Ascending aorta (tissue), 2 donors: Measurements from ENCODE around the gene NDUFV3. TPM values are rescaled to one million over a fixed set of nuclear protein-coding genes. Genes with fewer than 3 reads are reported as not detected.

Source experiments
- DNase-seq, 2 donors: peaks; one replicate each; pipeline ENCODE4 v3.0.0-alpha.2; 2019; ENCODE audit warnings: low spot score in 2 of 2
- H3K27ac ChIP-seq, 2 donors: fragments of 200-600 bp; sonication (generic); one replicate each; pipeline ENCODE4 v1.5.1; 2016 to 2017; ENCODE audit warnings: mild to moderate bottlenecking in 1 of 2
- H3K27me3 ChIP-seq: fragments of 200-600 bp; sonication (generic); one replicate; pipeline ENCODE4 v1.5.1; 2017
- H3K36me3 ChIP-seq, 2 donors: fragments of 200-600 bp; sonication (generic); one replicate each; pipeline ENCODE4 v1.5.1; 2016
- H3K4me1 ChIP-seq, 2 donors: fragments of 200-600 bp; sonication (generic); one replicate each; pipeline ENCODE4 v1.5.1; 2016 to 2017; ENCODE audit warnings: mild to moderate bottlenecking in 1 of 2
- H3K4me3 ChIP-seq, 2 donors: fragments of 200-600 bp; sonication (generic); one replicate each; pipeline ENCODE4 v1.5.1; 2016 to 2017; ENCODE audit warnings: mild to moderate bottlenecking in 1 of 2
- H3K9me3 ChIP-seq, 2 donors: fragments of 200-600 bp; sonication (generic); one replicate each; pipeline ENCODE4 v1.5.1; 2016
- intact Hi-C: fragments of 100-400 bp; cut with DNase I; formaldehyde crosslinking; loops from one replicate; pipeline ENCODE4 v1.15.1; 2023
- total RNA-seq: library from RNA; depleted of rRNA; stranded (reverse); fragments of >200 nt; gene quantifications from one replicate; pipeline ENCODE4 v1.1.0, GENCODE V29; 2016
- TF ChIP-seq, protein P1 (sequence below), 3 experiments: fragments of 200-600 bp in 2 of 3; fragments of 450-650 bp in 1 of 3; sonication (generic) in 2 of 3; IDR thresholded peaks; one replicate each; pipeline ENCODE4 v1.5.1; 2016 to 2019; ENCODE audit warnings: antibody characterized with exemption in 3 of 3, mild to moderate bottlenecking in 1 of 3, moderate library complexity in 1 of 3

The NDUFV3 gene
- total RNA-seq, 1 donor from 2014 or later = 60.7 TPM

DNA sequence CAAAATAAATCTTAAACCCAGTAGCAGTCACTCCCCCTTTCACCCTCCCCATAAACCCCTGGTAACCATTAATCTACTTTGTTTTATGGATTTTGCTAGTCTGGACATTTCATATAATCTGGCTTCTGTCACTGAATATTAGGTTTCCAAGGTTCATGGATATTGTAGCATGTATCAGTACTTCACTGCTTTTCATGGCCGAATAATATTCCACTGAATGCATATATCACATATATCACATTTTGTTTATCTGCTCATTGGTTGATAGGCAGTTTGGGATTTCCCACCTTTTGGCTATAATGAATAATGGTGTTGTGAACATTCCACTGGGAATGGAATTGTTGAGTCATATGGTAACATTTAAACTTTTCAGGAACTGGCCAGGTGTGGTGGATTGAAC, 9.2 kb upstream of the NDUFV3 start:
- DNase-seq = no peak
- Histone ChIP-seq H3K27me3 (no peaks in the 10 kb centered on the region), H3K4me1 (peaks cover 0 to 7% of the 10 kb centered on the region in 2 donors), H3K27ac (no peak overlapping the region), H3K4me3 (no peak overlapping the region), H3K36me3 (no peaks in the 10 kb centered on the region), H3K9me3 (no peaks in the 10 kb centered on the region)
- intact Hi-C loops = loop anchor here (10.0 kb wide), 1 partner anchor 389 kb away; the partner anchor contains the start of gene RSPH1
- TF ChIP-seq, protein P1, sequence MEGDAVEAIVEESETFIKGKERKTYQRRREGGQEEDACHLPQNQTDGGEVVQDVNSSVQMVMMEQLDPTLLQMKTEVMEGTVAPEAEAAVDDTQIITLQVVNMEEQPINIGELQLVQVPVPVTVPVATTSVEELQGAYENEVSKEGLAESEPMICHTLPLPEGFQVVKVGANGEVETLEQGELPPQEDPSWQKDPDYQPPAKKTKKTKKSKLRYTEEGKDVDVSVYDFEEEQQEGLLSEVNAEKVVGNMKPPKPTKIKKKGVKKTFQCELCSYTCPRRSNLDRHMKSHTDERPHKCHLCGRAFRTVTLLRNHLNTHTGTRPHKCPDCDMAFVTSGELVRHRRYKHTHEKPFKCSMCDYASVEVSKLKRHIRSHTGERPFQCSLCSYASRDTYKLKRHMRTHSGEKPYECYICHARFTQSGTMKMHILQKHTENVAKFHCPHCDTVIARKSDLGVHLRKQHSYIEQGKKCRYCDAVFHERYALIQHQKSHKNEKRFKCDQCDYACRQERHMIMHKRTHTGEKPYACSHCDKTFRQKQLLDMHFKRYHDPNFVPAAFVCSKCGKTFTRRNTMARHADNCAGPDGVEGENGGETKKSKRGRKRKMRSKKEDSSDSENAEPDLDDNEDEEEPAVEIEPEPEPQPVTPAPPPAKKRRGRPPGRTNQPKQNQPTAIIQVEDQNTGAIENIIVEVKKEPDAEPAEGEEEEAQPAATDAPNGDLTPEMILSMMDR (IDR thresholded peaks at IDR 0.05) = no peak

DNA sequence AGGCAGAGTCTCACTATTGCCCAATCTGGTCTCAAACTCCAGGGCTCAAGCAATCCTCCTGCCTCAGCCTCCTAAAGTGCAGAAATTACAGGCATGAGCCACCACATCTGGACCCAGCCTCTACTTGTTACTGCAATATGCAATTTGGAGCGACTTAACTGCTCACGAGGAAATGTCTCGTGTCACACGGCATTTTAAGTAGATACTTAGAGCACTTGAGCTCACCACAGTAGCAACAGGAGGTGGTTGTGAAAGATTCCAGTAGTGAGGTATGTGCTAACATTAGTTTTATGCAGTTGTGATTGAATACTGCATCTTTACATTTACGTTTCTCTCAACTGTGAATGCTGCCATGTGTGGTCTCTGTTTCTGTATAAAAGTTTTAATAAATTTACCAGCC, 5.8 kb upstream of the NDUFV3 start:
- no peak for DNase-seq
- intact Hi-C loops = loop anchor here (10.0 kb wide), 1 partner anchor 393 kb away; the partner anchor contains the start of gene RSPH1
- no peak overlapping the region for H3K4me3 ChIP-seq
- no peaks in the 10 kb centered on the region for H3K9me3 ChIP-seq
- no peaks in the 10 kb centered on the region for H3K27me3 ChIP-seq
- TF ChIP-seq, protein P1 (IDR thresholded peaks at IDR 0.05) = no peak
- no peaks in the 10 kb centered on the region for H3K4me1 ChIP-seq
- no peaks in the 10 kb centered on the region for H3K36me3 ChIP-seq
- no peak overlapping the region for H3K27ac ChIP-seq

DNA sequence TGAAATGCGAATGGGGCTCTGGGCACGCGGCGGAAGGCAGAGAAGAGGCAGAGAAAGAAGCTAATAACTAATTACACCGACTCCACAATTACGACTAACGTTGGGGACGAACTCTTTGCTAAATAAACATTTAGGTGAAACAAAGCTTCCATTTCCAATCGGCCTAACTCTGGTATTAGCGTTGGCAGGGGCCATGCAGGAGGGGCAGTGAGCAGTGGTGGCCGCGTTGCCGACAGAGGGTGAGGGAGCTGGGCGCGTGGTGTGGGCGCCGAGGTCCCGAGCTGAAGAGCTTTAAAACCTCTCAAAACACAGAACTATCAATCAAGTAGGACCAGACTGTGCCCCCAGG, 553 bp upstream of the NDUFV3 start:
- TF ChIP-seq, protein P1 (IDR thresholded peaks at IDR 0.05) = no peak
- Histone ChIP-seq H3K27me3 (no peaks in the 10 kb centered on the region), H3K36me3 (peaks cover 5 to 13% of the 10 kb centered on the region in 2 donors), H3K4me3 (peak overlapping the region; percentile 87 to 91), H3K9me3 (no peaks in the 10 kb centered on the region), H3K27ac (peak overlapping the region; percentile 88 to 97), H3K4me1 (peaks cover 0 to 3% of the 10 kb centered on the region in 2 donors)
- intact Hi-C loops = loop anchor here (2.0 kb wide), 1 partner anchor 48 kb away; no protein-coding TSS in a partner anchor
- DNase-seq = no peak

DNA sequence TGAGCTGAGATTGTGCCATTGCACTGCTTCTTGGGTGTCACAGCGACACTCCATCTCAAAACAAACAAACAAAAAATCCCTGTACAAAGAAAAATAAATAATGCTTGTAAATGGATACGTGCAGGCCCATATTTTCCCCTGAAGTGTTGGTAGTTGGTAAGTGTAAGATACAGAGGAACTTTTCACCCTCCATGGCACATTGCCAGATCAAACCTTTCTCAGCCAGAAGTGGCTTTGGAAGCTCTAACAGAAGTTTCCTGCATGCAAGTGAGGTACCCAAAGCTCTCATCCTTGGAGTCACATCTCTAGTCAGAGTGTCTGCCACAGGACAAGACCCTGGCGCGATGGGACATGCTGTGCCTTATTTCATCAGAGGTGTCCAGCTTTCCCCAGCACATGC, 7.3 kb downstream of the NDUFV3 start:
- Histone ChIP-seq H3K27ac (no peak overlapping the region), H3K36me3 (peaks cover 47 to 68% of the 10 kb centered on the region in 2 donors), H3K27me3 (no peaks in the 10 kb centered on the region), H3K4me1 (no peaks in the 10 kb centered on the region), H3K9me3 (no peaks in the 10 kb centered on the region), H3K4me3 (no peak overlapping the region)
- no peak for DNase-seq
- TF ChIP-seq, protein P1 (IDR thresholded peaks at IDR 0.05) = no peak
- intact Hi-C loops = no loop called here

DNA sequence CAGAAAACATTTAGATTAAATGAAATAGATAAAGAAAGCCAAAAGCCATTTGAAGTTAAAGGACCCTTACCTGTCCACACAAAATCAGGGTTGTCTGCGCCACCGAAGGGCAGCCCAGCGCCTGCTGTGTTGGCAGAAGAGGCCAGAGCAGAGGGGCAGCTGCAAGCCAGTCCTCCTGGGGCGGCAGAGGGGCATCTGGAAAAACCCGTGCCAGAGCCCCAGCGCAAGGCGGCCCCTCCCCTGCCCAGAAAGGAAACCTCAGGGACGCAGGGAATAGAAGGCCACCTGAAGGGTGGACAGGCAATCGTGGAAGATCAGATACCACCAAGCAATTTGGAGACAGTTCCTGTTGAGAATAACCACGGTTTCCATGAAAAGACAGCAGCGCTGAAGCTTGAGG, 10.7 kb downstream of the NDUFV3 start:
- no peak for DNase-seq
- Histone ChIP-seq H3K36me3 (peaks cover 70 to 78% of the 10 kb centered on the region in 2 donors), H3K27me3 (no peaks in the 10 kb centered on the region), H3K9me3 (no peaks in the 10 kb centered on the region), H3K27ac (no peak overlapping the region), H3K4me3 (no peak overlapping the region), H3K4me1 (no peaks in the 10 kb centered on the region)
- TF ChIP-seq, protein P1 (IDR thresholded peaks at IDR 0.05) = no peak
- intact Hi-C loops = no loop called here

DNA sequence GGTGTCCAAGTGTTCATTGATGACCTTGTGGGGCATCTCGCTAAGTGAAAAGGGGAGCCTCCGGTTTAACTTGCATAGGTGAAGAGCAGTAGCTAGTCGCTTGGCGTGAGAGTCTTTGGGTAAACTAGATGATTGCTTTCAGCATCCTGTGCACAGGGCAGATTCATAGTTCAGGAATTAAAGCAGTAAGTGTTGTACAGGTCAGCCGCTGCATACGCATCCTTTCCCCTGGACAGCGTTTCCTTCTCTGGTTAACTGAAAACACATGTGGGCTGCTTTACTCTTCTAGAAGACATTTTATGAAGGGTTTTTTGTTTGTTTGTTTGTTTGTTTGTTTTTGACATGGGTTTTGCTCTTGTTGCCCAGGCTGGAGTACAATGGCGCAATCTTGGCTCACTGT, 12.1 kb downstream of the NDUFV3 start:
- Histone ChIP-seq H3K4me3 (no peak overlapping the region), H3K27ac (no peak overlapping the region), H3K27me3 (no peaks in the 10 kb centered on the region), H3K4me1 (no peaks in the 10 kb centered on the region), H3K36me3 (peaks cover 79 to 80% of the 10 kb centered on the region in 2 donors), H3K9me3 (no peaks in the 10 kb centered on the region)
- intact Hi-C loops = no loop called here
- no peak for DNase-seq
- TF ChIP-seq, protein P1 (IDR thresholded peaks at IDR 0.05) = no peak
